Lung (tissue), 12 donors: ENCODE measurements around the gene ADAM11. TPM values are rescaled to one million over a fixed set of nuclear protein-coding genes. Genes with fewer than 3 reads are reported as not detected.
"Not testable (repeated sequence)": the region's sequence is repeated elsewhere in the genome, so short reads cannot be mapped to it uniquely, and the experiment has no call there.

ENCODE experiments used
- ATAC-seq: fragments of 200-7000 bp; cut with Tn5 transposase; one replicate; pipeline ENCODE4 v1.9.1; 2020; ENCODE audit warnings: moderate number of reproducible peaks; ENCODE audit not compliant: insufficient read depth, low FRiP score
- DNase-seq, 3 donors: peaks; one replicate each; pipeline ENCODE4 v3.0.0-alpha.2; 2013 to 2017
- H3K27ac ChIP-seq, 2 donors: one replicate each; pipeline ENCODE4 v1.5.1; 2013; ENCODE audit warnings: mild to moderate bottlenecking in 2 of 2, moderate library complexity in 2 of 2, control low read depth in 1 of 2, inconsistent platforms in 1 of 2, low read depth in 1 of 2, low read length in 1 of 2
- H3K27me3 ChIP-seq, 3 donors: one replicate each; pipeline ENCODE4 v1.5.1; 2013; ENCODE audit warnings: low read length in 2 of 3; ENCODE audit not compliant: control insufficient read depth in 3 of 3, insufficient read depth in 3 of 3
- H3K36me3 ChIP-seq, 4 donors: one replicate each; pipeline ENCODE4 v1.5.1; 2013; ENCODE audit warnings: low read length in 4 of 4, mild to moderate bottlenecking in 1 of 4, moderate library complexity in 1 of 4; ENCODE audit not compliant: control insufficient read depth in 4 of 4, insufficient read depth in 4 of 4
- H3K4me1 ChIP-seq, 5 donors: one replicate each; pipeline ENCODE4 v1.5.1; 2013; ENCODE audit warnings: low read length in 5 of 5, mild to moderate bottlenecking in 2 of 5, moderate library complexity in 1 of 5; ENCODE audit not compliant: control insufficient read depth in 5 of 5, insufficient read depth in 5 of 5
- H3K4me3 ChIP-seq: one replicate; pipeline ENCODE4 v1.5.1; 2013; ENCODE audit warnings: mild to moderate bottlenecking, control low read depth, moderate library complexity
- H3K9ac ChIP-seq, 2 donors: one replicate each; pipeline ENCODE4 v1.5.1; 2013; ENCODE audit warnings: low read length in 2 of 2, control low read depth in 1 of 2; ENCODE audit not compliant: insufficient read depth in 1 of 2
- H3K9me3 ChIP-seq, 4 donors: one replicate each; pipeline ENCODE4 v1.5.1; 2013; ENCODE audit warnings: low read length in 3 of 4, mild to moderate bottlenecking in 1 of 4, moderate library complexity in 1 of 4; ENCODE audit not compliant: control insufficient read depth in 4 of 4, insufficient read depth in 3 of 4
- CTCF ChIP-seq: IDR thresholded peaks from 2 replicates; pipeline ENCODE4 v1.5.1; 2012; ENCODE audit warnings: mild to moderate bottlenecking; ENCODE audit errors: control extremely low read depth, extremely low read depth
- WGBS, 2 donors: extraction: QIAGEN DNeasy Blood & Tissue Kit; methylation state at CpG; one replicate each; pipeline ENCODE4 v1.1.7; 2013; 5-methylcytosine and 5-hydroxymethylcytosine counted together
- polyA plus RNA-seq, 2 donors: library from polyadenylated mRNA; stranded (reverse); fragments of 200-250 nt; gene quantifications; one replicate each; pipeline ENCODE4 v1.2.1, GENCODE V29; 2013
- total RNA-seq, 2 donors: library from RNA; depleted of rRNA in 1 of 2; stranded (reverse); fragments of >200 nt in 1 of 2; gene quantifications; one replicate each; pipeline ENCODE4 v1.2.1, GENCODE V29; 2014 to 2021
- donor health status: control.
- donor health status: control.
- donor health status: Bipolar disorder and iron deficiency.
- donor health status: healthy.
- donor health status: DM: yes; HTN: yes; CAD: no.

The ADAM11 gene
- total and polyA plus RNA-seq, 4 donors: 0.09 to 1.1 (median 0.18) TPM

- 76 to 80% methylated on average over 3 of the region's 3 CpGs for WGBS, 2 donors
- no peak overlapping the region for H3K9ac ChIP-seq
- H3K27me3 ChIP-seq: no peaks in the 10 kb centered on the region
- no peak for DNase-seq
- H3K9me3 ChIP-seq: no peaks in the 10 kb centered on the region
- no peak for TF ChIP-seq CTCF
- H3K4me1 ChIP-seq: peaks cover 0 to 10% (median 0%) of the 10 kb centered on the region in 5 donors
- peaks cover 0 to 23% (median 12%) of the 10 kb centered on the region in 4 donors for H3K36me3 ChIP-seq
- ATAC-seq: no peak
- H3K27ac ChIP-seq: no peak overlapping the region
- no peak overlapping the region for H3K4me3 ChIP-seq
Measured at GRCh38 chr17:44807817-44808155, 49.0 kb downstream of the ADAM11 start.

GRCh38 chr17:44808156-44808555, 49.4 kb downstream of the ADAM11 start:
- Histone ChIP-seq H3K9ac (no peak overlapping the region), H3K27me3 (no peaks in the 10 kb centered on the region), H3K36me3 (peaks cover 0 to 23% (median 11%) of the 10 kb centered on the region in 4 donors), H3K9me3 (no peaks in the 10 kb centered on the region), H3K4me1 (peaks cover 0 to 8% (median 0%) of the 10 kb centered on the region in 5 donors), H3K4me3 (no peak overlapping the region), H3K27ac (no peak overlapping the region)
- no peak for TF ChIP-seq CTCF
- no peak for ATAC-seq
- 86 to 89% methylated on average over 4 of the region's 4 CpGs for WGBS, 2 donors
- DNase-seq: no peak

GRCh38 chr17:44808656-44809388, 50.0 kb downstream of the ADAM11 start:
- H3K9me3 ChIP-seq, ATAC-seq, DNase-seq, H3K9ac ChIP-seq, H3K27me3 ChIP-seq, H3K4me1 ChIP-seq, H3K4me3 ChIP-seq, H3K27ac ChIP-seq: not testable (repeated sequence)
- 93 to 97% methylated on average over 9 of the region's 9 CpGs for WGBS, 2 donors
- H3K36me3 ChIP-seq: peaks cover 0 to 19% (median 8%) of the 10 kb centered on the region in 4 donors

- 79 to 88% methylated on average over 4 of the region's 4 CpGs for WGBS, 2 donors
- Histone ChIP-seq H3K36me3 (no peaks in the 10 kb centered on the region), H3K4me1 (peaks cover 0 to 9% (median 0%) of the 10 kb centered on the region in 5 donors), H3K9me3 (no peaks in the 10 kb centered on the region), H3K27ac (no peak overlapping the region), H3K9ac (peak overlapping the region in 1 of 2 donors; percentile 42), H3K4me3 (no peak overlapping the region), H3K27me3 (no peaks in the 10 kb centered on the region)
- ATAC-seq: no peak
- peak; percentile 25 to 77 (median 73) for DNase-seq
- TF ChIP-seq CTCF: no peak
Measured at GRCh38 chr17:44812263-44812662, 53.5 kb downstream of the ADAM11 start.

- not testable (repeated sequence) for H3K36me3 ChIP-seq, DNase-seq, ATAC-seq, H3K4me3 ChIP-seq, H3K9ac ChIP-seq, H3K27ac ChIP-seq, H3K9me3 ChIP-seq, H3K27me3 ChIP-seq
- H3K4me1 ChIP-seq: peaks cover 0 to 17% (median 0%) of the 10 kb centered on the region in 5 donors
- WGBS, 2 donors: 92 to 93% methylated on average over 6 of the region's 6 CpGs
Measured at GRCh38 chr17:44818508-44818907, 59.7 kb downstream of the ADAM11 start.
